Measurements from ENCODE around the gene NFIC.

NFIC gene

DNA sequence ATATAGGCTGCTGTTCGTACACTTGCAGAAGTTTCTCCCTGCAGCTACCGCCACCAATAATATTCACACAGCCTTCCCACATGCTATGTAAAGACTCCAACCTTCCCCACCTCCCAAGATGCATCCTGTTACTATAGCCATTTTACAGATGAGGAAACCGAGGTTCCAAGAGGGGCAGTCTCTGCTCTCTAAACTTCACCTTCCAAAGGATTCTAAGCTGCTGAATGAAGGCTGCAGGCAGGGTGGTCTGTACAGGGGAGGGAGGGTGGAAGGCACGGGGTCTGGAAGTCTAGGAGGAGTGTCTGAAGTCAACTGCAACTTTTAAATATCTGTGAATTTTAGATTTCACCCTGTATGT is 1.9 kb upstream of the NFIC start:
- H3K4me2 ChIP-seq (ENCODE audit: low read depth, low read length, poor library complexity, severe bottlenecking): no peak overlapping the region

DNA sequence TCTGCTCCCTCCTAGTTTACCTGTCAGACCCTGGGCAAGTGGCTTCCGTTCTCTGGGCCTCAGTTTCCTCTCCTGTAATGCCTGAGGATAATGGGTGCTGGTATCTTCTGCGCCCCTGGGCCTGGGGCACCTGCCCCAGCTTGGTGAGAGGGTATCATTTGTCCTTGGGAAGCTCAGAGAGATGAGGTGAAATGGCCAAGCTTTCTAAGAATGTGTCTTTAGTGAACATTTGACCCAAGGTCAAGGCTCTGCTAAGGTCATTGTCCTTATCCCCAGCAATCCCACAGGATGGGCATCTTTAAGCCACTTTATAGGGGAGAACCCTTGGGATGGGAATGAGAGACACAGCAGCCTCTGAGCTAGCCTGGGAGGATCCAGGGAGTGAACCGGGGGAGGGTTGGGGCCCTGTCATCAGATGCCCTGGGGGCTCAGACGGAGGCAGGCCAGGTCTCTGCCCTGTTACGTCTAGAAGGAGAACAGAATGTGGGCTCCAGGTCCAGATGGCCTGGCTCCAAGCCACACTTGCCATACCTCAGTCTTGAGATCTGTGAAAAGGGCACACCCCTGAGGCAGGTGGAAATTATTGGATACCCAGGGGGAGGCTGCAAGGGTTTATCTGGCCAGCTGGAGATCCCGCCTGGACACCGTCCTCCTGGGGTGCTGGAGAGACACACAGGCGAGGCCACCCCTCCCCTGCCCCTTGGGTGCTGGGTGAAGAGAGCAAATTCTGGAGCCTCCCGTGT is 1.1 kb upstream of the NFIC start:
- H3K9me3 ChIP-seq (ENCODE audit: insufficient read depth, low read depth, low read length): no peaks in the 10 kb centered on the region
- H4K20me1 ChIP-seq (ENCODE audit: insufficient read depth, low read length, poor library complexity, severe bottlenecking): peaks cover 35% of the 10 kb centered on the region
- peaks cover 97% of the 10 kb centered on the region for H3K79me2 ChIP-seq (ENCODE audit: insufficient read depth, low read length)
- peak overlapping the region; percentile 76 for H3K4me2 ChIP-seq (ENCODE audit: low read depth, low read length, poor library complexity, severe bottlenecking)
- peaks cover 6% of the 10 kb centered on the region; the same call in 1 of the 2 replicates for H3F3A ChIP-seq (ENCODE audit: low read depth)
- peak overlapping the region; percentile 72 for H3K4me3 ChIP-seq (ENCODE audit: low read length, poor library complexity, severe bottlenecking)
- no peaks in the 10 kb centered on the region for H3K36me3 ChIP-seq (ENCODE audit: insufficient read depth, low read length)
- TF ChIP-seq, protein P1, sequence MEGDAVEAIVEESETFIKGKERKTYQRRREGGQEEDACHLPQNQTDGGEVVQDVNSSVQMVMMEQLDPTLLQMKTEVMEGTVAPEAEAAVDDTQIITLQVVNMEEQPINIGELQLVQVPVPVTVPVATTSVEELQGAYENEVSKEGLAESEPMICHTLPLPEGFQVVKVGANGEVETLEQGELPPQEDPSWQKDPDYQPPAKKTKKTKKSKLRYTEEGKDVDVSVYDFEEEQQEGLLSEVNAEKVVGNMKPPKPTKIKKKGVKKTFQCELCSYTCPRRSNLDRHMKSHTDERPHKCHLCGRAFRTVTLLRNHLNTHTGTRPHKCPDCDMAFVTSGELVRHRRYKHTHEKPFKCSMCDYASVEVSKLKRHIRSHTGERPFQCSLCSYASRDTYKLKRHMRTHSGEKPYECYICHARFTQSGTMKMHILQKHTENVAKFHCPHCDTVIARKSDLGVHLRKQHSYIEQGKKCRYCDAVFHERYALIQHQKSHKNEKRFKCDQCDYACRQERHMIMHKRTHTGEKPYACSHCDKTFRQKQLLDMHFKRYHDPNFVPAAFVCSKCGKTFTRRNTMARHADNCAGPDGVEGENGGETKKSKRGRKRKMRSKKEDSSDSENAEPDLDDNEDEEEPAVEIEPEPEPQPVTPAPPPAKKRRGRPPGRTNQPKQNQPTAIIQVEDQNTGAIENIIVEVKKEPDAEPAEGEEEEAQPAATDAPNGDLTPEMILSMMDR (conservative IDR thresholded peaks at IDR 0.05; ENCODE audit: low read length): no peak
- TF ChIP-seq EZH2phosphoT487 (IDR thresholded peaks at IDR 0.05; ENCODE audit: borderline replicate concordance): no peak
- H2AFZ ChIP-seq (ENCODE audit: low read length): no peak overlapping the region
- no peaks in the 10 kb centered on the region for H3K9me2 ChIP-seq (replicated peaks; ENCODE audit: low read depth, low read length)
- peaks cover 5% of the 10 kb centered on the region for H3K27me3 ChIP-seq (ENCODE audit: insufficient read depth, low read length, poor library complexity, severe bottlenecking)
- peaks cover 63% of the 10 kb centered on the region for H3K4me1 ChIP-seq (ENCODE audit: insufficient read depth, low read length, poor library complexity, severe bottlenecking)
- peak overlapping the region; percentile 93 for H3K9ac ChIP-seq (ENCODE audit: low read depth, low read length, poor library complexity, severe bottlenecking)

More for the DNA sequence above, 1.9 kb upstream of the NFIC start:
- no peak for TF ChIP-seq EZH2phosphoT487 (IDR thresholded peaks at IDR 0.05; ENCODE audit: borderline replicate concordance)
- TF ChIP-seq, protein P1 (conservative IDR thresholded peaks at IDR 0.05; ENCODE audit: low read length): no peak
- Histone ChIP-seq H3K79me2 (ENCODE audit: insufficient read depth, low read length) (peaks cover 93% of the 10 kb centered on the region), H4K20me1 (ENCODE audit: insufficient read depth, low read length, poor library complexity, severe bottlenecking) (peaks cover 33% of the 10 kb centered on the region), H3K4me3 (ENCODE audit: low read length, poor library complexity, severe bottlenecking) (no peak overlapping the region), H3K36me3 (ENCODE audit: insufficient read depth, low read length) (no peaks in the 10 kb centered on the region), H2AFZ (ENCODE audit: low read length) (no peak overlapping the region), H3K9ac (ENCODE audit: low read depth, low read length, poor library complexity, severe bottlenecking) (no peak overlapping the region), H3K9me3 (ENCODE audit: insufficient read depth, low read depth, low read length) (no peaks in the 10 kb centered on the region), H3K9me2 (replicated peaks; ENCODE audit: low read depth, low read length) (no peaks in the 10 kb centered on the region), H3K4me1 (ENCODE audit: insufficient read depth, low read length, poor library complexity, severe bottlenecking) (peaks cover 55% of the 10 kb centered on the region), H3F3A (ENCODE audit: low read depth) (peaks cover 6% of the 10 kb centered on the region; the same call in 1 of the 2 replicates), H3K27me3 (ENCODE audit: insufficient read depth, low read length, poor library complexity, severe bottlenecking) (peaks cover 5% of the 10 kb centered on the region)

DNA sequence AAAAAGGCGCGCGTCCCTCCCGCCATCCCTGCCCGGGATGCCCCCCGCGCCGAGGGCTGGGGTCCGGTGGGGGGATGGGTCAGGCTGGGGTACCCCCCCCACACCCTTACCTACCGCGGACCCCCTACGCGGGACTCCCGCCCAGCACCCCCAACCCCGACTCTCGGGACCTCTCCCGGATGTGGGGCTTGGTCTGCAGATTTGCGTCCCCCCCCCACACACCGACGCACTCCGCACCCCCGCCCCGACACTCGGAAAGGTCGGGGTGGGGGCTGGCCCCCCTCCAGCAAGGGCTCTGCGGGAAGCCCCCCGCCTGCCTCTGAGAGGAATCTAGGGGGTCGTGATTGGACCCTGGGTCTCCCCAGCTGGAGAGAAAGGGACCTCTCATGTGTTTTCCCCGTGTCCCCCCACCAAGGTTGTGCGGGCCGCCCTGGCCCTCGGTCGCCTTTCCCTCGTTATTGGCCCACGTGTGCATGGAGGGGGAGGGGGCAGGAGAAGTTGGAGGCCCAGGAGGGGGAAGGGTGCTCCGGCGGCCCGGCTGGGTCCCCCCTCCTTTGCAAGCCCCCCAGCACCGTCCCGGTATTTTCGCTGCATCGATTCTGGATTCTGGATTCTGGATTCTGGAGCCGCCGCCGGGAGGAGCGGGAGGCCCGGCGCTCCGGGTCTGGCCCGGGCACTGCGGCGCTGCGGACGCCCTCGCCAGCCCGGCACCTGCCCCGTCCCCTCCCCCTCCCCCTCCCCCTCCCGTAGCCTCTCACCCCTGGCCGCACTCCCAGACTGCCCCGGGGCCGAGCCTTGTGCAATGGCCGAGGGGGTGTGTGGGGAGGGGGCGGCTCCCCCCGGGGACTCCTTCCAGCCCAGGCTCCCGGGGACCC is 607 bp downstream of the NFIC start:
- no peaks in the 10 kb centered on the region for H3K9me3 ChIP-seq (ENCODE audit: insufficient read depth, low read depth, low read length)
- H4K20me1 ChIP-seq (ENCODE audit: insufficient read depth, low read length, poor library complexity, severe bottlenecking): peaks cover 48% of the 10 kb centered on the region
- H2AFZ ChIP-seq (ENCODE audit: low read length): no peak overlapping the region
- no peaks in the 10 kb centered on the region for H3K36me3 ChIP-seq (ENCODE audit: insufficient read depth, low read length)
- H3K4me2 ChIP-seq (ENCODE audit: low read depth, low read length, poor library complexity, severe bottlenecking): peak overlapping the region; percentile 78
- peaks cover 6% of the 10 kb centered on the region; the same call in 1 of the 2 replicates for H3F3A ChIP-seq (ENCODE audit: low read depth)
- TF ChIP-seq EZH2phosphoT487 (IDR thresholded peaks at IDR 0.05; ENCODE audit: borderline replicate concordance): no peak
- TF ChIP-seq, protein P1 (conservative IDR thresholded peaks at IDR 0.05; ENCODE audit: low read length): no peak
- no peaks in the 10 kb centered on the region for H3K9me2 ChIP-seq (replicated peaks; ENCODE audit: low read depth, low read length)
- peak overlapping the region; percentile 93 for H3K9ac ChIP-seq (ENCODE audit: low read depth, low read length, poor library complexity, severe bottlenecking)
- peaks cover 95% of the 10 kb centered on the region for H3K79me2 ChIP-seq (ENCODE audit: insufficient read depth, low read length)
- peaks cover 63% of the 10 kb centered on the region for H3K4me1 ChIP-seq (ENCODE audit: insufficient read depth, low read length, poor library complexity, severe bottlenecking)
- H3K4me3 ChIP-seq (ENCODE audit: low read length, poor library complexity, severe bottlenecking): peak overlapping the region; percentile 82
- H3K27me3 ChIP-seq (ENCODE audit: insufficient read depth, low read length, poor library complexity, severe bottlenecking): peaks cover 5% of the 10 kb centered on the region

Data from Loucy (cell line).